Stimulated activated naive CD8-positive, alpha-beta T cell treated with anti-CD3 and anti-CD28 coated beads, Interleukin-15, amount 100 ng/mL, for 72 hours (primary cell): Measurements from ENCODE around the gene GARNL3.

ENCODE experiments used
- ATAC-seq: fragments of 150-1000 bp; cut with Tn5 transposase; 2 replicates; pipeline ENCODE4 v1.10.0; 2021; ENCODE audit warnings: mild to moderate bottlenecking, moderate library complexity
- DNase-seq, 2 donors: peaks; one replicate each; pipeline ENCODE4 v3.0.0; 2021 to 2022
- H3K27ac Mint-ChIP-seq, 2 donors: one replicate each; pipeline ENCODE4 v1.8.0; 2022; ENCODE audit warnings: mild to moderate bottlenecking in 2 of 2, mixed read lengths in 2 of 2, moderate library complexity in 2 of 2
- H3K27me3 Mint-ChIP-seq: one replicate; pipeline ENCODE4 v1.8.0; 2022; ENCODE audit warnings: mixed read lengths
- H3K4me1 Mint-ChIP-seq: one replicate; pipeline ENCODE4 v1.8.0; 2022; ENCODE audit warnings: mild to moderate bottlenecking, mixed read lengths
- H3K4me3 Mint-ChIP-seq, 2 donors: one replicate each; pipeline ENCODE4 v1.8.0; 2022; ENCODE audit warnings: mild to moderate bottlenecking in 2 of 2, mixed read lengths in 2 of 2, moderate library complexity in 1 of 2
- H3K9me3 Mint-ChIP-seq, 2 donors: one replicate each; pipeline ENCODE4 v1.8.0; 2022; ENCODE audit warnings: mixed read lengths in 2 of 2

The GARNL3 gene

GRCh38 chr9:127281891-127282290, 17.3 kb downstream of the GARNL3 start:
- Mint-ChIP-seq H3K27me3 (peaks cover 47% of the 10 kb centered on the region), H3K4me3 (no peak overlapping the region), H3K4me1 (peaks cover 14% of the 10 kb centered on the region), H3K27ac (peak overlapping the region in 1 of 2 donors; percentile 5), H3K9me3 (no peaks in the 10 kb centered on the region)
- ATAC-seq (no peak), DNase-seq (no peak)

GRCh38 chr9:127282611-127283010, 18.0 kb downstream of the GARNL3 start:
- Mint-ChIP-seq H3K9me3 (no peaks in the 10 kb centered on the region), H3K27ac (no peak overlapping the region), H3K4me1 (peaks cover 14% of the 10 kb centered on the region), H3K4me3 (no peak overlapping the region), H3K27me3 (peaks cover 48% of the 10 kb centered on the region)
- no peak for ATAC-seq
- DNase-seq, result no peak

GRCh38 chr9:127283135-127283534, 18.6 kb downstream of the GARNL3 start:
- H3K27me3 Mint-ChIP-seq, result peaks cover 53% of the 10 kb centered on the region
- no peak overlapping the region for H3K4me3 Mint-ChIP-seq
- peaks cover 14% of the 10 kb centered on the region for H3K4me1 Mint-ChIP-seq
- no peak for DNase-seq
- no peaks in the 10 kb centered on the region for H3K9me3 Mint-ChIP-seq
- no peak overlapping the region for H3K27ac Mint-ChIP-seq
- ATAC-seq, result no peak

DNA sequence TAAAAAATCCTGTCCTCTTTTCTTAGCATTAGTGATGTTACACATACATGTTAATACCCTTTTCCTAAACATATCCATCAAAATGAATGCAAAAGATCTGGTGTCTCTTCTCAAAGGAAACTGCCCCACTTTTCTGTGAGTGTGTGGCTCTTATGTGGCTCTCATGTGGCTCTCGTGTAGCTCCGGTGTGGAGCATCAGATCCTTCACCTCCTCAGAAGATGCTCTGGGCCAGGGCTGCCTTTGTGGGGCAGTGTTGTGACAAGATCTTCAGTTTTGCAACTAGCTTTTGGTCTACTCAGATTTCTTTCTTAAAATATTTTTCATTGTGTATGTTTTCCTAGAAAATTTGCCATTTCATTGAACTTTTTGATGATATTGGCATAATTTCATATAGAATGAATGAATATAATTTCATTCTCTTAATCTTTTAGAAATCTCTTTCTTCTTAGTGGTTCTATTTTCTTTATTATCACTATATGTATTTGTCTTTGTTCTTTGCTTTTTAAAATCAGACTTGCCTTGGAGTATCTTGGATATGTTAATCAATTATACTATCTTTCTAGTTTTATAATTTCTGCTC, 19.4 kb downstream of the GARNL3 start:
- H3K27me3 Mint-ChIP-seq, result peaks cover 56% of the 10 kb centered on the region
- H3K4me1 Mint-ChIP-seq, result peaks cover 6% of the 10 kb centered on the region
- H3K4me3 Mint-ChIP-seq, result no peak overlapping the region
- no peaks in the 10 kb centered on the region for H3K9me3 Mint-ChIP-seq
- peak; percentile 56 for ATAC-seq
- DNase-seq, result peak in 1 of 2 donors; percentile 23
- H3K27ac Mint-ChIP-seq, result no peak overlapping the region

- no peaks in the 10 kb centered on the region for H3K4me1 Mint-ChIP-seq
- ATAC-seq (no peak), DNase-seq (no peak)
- no peak overlapping the region for H3K27ac Mint-ChIP-seq
- H3K27me3 Mint-ChIP-seq, result peaks cover 61% of the 10 kb centered on the region
- no peaks in the 10 kb centered on the region for H3K9me3 Mint-ChIP-seq
- H3K4me3 Mint-ChIP-seq, result no peak overlapping the region
Observed at GRCh38 chr9:127285965-127286364, 21.4 kb downstream of the GARNL3 start.

- H3K27me3 Mint-ChIP-seq, result peaks cover 63% of the 10 kb centered on the region
- DNase-seq (no peak), ATAC-seq (no peak)
- no peak overlapping the region for H3K4me3 Mint-ChIP-seq
- peaks cover 11% of the 10 kb centered on the region for H3K4me1 Mint-ChIP-seq
- H3K9me3 Mint-ChIP-seq, result no peaks in the 10 kb centered on the region
- H3K27ac Mint-ChIP-seq, result no peak overlapping the region
Observed at GRCh38 chr9:127290561-127291065, 26.0 kb downstream of the GARNL3 start.

DNA sequence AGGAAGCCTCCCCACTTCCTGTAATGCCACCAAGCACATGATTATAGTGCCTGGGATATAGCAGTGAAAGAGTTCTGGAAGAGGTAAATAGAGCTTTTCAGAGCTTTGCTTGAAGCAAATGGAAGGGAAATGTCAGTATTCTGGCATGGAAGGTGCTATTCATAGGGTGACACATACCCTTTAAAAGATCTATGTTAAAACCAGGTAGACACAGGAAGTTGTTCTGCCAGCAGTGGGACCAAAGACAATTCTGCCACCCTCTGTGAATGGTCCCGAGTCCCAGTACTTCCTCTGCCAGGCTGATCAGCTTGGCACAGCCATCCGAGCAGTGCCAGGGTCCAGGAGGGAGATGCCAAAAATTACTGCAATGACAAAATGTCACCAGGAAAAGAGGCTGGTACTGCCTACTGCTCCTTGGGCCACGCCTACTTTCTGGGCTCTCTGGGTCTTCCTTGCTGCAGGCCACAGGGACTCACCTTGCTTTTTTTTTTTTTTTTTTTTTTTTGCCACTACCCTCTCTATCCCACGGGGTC, 26.7 kb downstream of the GARNL3 start:
- ATAC-seq (no peak), DNase-seq (no peak)
- H3K4me1 Mint-ChIP-seq, result peaks cover 11% of the 10 kb centered on the region
- H3K27me3 Mint-ChIP-seq, result peaks cover 59% of the 10 kb centered on the region
- H3K27ac Mint-ChIP-seq, result no peak overlapping the region
- no peaks in the 10 kb centered on the region for H3K9me3 Mint-ChIP-seq
- H3K4me3 Mint-ChIP-seq, result no peak overlapping the region

- peaks cover 11% of the 10 kb centered on the region for H3K4me1 Mint-ChIP-seq
- no peak for DNase-seq
- no peak overlapping the region for H3K27ac Mint-ChIP-seq
- peaks cover 56% of the 10 kb centered on the region for H3K27me3 Mint-ChIP-seq
- no peaks in the 10 kb centered on the region for H3K9me3 Mint-ChIP-seq
- no peak for ATAC-seq
- no peak overlapping the region for H3K4me3 Mint-ChIP-seq
Observed at GRCh38 chr9:127292415-127292814, 27.8 kb downstream of the GARNL3 start.

- Mint-ChIP-seq H3K27ac (no peak overlapping the region), H3K4me3 (no peak overlapping the region), H3K4me1 (peaks cover 11% of the 10 kb centered on the region), H3K27me3 (peaks cover 47% of the 10 kb centered on the region), H3K9me3 (no peaks in the 10 kb centered on the region)
- ATAC-seq (no peak), DNase-seq (no peak)
Observed at GRCh38 chr9:127293328-127293727, 28.8 kb downstream of the GARNL3 start.

- Mint-ChIP-seq H3K27ac (no peak overlapping the region), H3K4me1 (peaks cover 11% of the 10 kb centered on the region), H3K4me3 (no peak overlapping the region), H3K27me3 (peaks cover 42% of the 10 kb centered on the region), H3K9me3 (no peaks in the 10 kb centered on the region)
- DNase-seq (no peak), ATAC-seq (no peak)
Observed at GRCh38 chr9:127293767-127294166, 29.2 kb downstream of the GARNL3 start.

- H3K27ac Mint-ChIP-seq, result no peak overlapping the region
- ATAC-seq (no peak), DNase-seq (no peak)
- peaks cover 30% of the 10 kb centered on the region for H3K27me3 Mint-ChIP-seq
- H3K9me3 Mint-ChIP-seq, result no peaks in the 10 kb centered on the region
- no peak overlapping the region for H3K4me3 Mint-ChIP-seq
- peaks cover 11% of the 10 kb centered on the region for H3K4me1 Mint-ChIP-seq
Observed at GRCh38 chr9:127295005-127295404, 30.4 kb downstream of the GARNL3 start.

DNA sequence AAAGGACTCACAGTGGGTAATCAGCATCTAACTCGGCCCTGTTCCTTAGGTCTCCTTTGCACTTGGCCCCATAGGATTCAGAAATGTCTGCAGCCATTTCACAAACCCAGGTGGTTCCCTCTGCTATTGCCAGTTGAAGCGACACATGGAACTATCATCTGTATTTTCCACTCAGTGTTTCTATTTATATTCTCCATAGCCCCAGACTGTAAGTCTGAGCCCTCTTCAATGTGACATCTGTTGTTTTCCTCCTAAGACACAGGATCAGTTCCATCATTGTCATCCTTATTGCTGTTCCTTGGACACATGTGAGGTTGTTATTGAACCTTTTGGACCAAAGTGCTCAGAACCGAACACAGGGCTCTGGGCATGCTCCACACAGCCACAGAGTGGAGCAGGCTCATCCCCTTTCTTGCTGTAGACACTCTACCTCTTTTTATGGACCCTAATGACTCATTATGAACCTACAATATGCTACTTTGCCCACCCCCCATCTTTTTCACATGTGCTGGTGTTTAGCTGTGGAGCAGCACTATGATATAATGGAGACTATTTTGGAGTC, 36.4 kb downstream of the GARNL3 start:
- no peaks in the 10 kb centered on the region for H3K4me1 Mint-ChIP-seq
- DNase-seq (no peak), ATAC-seq (no peak)
- H3K9me3 Mint-ChIP-seq, result no peaks in the 10 kb centered on the region
- H3K27me3 Mint-ChIP-seq, result peaks cover 15% of the 10 kb centered on the region
- H3K4me3 Mint-ChIP-seq, result no peak overlapping the region
- H3K27ac Mint-ChIP-seq, result no peak overlapping the region

DNA sequence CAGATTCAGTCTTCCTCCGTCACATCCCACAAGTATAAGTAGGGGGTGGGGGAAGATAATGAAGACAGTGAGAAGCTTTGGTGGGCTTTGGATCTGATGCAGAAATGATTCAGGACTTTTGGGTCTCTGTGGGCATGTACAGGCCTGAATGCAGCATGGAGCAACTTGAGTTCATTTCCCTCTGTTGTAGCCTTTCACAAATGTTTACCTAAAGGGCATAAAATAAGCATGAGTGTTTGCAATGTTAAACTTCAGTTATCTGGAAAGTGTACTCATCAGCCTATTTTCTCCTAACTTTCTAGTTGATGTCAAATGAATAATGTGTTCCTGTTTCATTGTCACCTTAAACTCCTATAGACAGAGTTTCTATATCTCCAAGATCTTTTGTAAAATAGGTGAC, 39.3 kb downstream of the GARNL3 start:
- H3K9me3 Mint-ChIP-seq, result no peaks in the 10 kb centered on the region
- no peak for ATAC-seq
- no peak overlapping the region for H3K27ac Mint-ChIP-seq
- no peak for DNase-seq
- H3K27me3 Mint-ChIP-seq, result peaks cover 22% of the 10 kb centered on the region
- no peaks in the 10 kb centered on the region for H3K4me1 Mint-ChIP-seq
- no peak overlapping the region for H3K4me3 Mint-ChIP-seq

- no peak overlapping the region for H3K27ac Mint-ChIP-seq
- H3K4me1 Mint-ChIP-seq, result no peaks in the 10 kb centered on the region
- ATAC-seq, result no peak
- H3K9me3 Mint-ChIP-seq, result no peaks in the 10 kb centered on the region
- H3K27me3 Mint-ChIP-seq, result peaks cover 31% of the 10 kb centered on the region
- H3K4me3 Mint-ChIP-seq, result no peak overlapping the region
- no peak for DNase-seq
Observed at GRCh38 chr9:127305206-127305837, 40.7 kb downstream of the GARNL3 start.

- H3K27me3 Mint-ChIP-seq, result peaks cover 31% of the 10 kb centered on the region
- H3K27ac Mint-ChIP-seq, result no peak overlapping the region
- H3K4me3 Mint-ChIP-seq, result no peak overlapping the region
- no peak for DNase-seq
- no peak for ATAC-seq
- H3K9me3 Mint-ChIP-seq, result no peaks in the 10 kb centered on the region
- H3K4me1 Mint-ChIP-seq, result no peaks in the 10 kb centered on the region
Observed at GRCh38 chr9:127305838-127306226, 41.3 kb downstream of the GARNL3 start.

DNA sequence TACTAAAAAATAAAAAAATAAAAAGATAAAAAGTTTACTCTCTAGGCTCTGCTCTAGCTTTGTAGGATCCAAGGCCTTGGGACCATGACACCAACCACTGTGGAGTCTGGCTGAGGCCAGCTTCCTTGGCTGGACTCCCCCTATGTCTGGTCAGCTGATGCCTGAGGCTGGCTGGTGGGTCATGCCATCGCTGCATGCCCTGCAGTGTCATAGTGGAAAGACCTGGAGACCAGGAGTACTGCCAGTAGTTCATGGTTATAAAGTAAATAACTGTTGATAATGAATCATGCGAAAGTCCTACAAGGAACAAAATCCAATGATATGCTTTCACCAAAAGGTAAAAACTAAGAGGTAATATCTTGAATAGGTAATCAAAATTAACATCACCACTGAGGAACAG, 43.2 kb downstream of the GARNL3 start:
- no peak for ATAC-seq
- DNase-seq, result no peak
- no peaks in the 10 kb centered on the region for H3K9me3 Mint-ChIP-seq
- H3K4me3 Mint-ChIP-seq, result no peak overlapping the region
- no peaks in the 10 kb centered on the region for H3K4me1 Mint-ChIP-seq
- no peak overlapping the region for H3K27ac Mint-ChIP-seq
- H3K27me3 Mint-ChIP-seq, result peaks cover 31% of the 10 kb centered on the region
